Measurements from ENCODE around the gene ABLIM1.
"Not testable (repeated sequence)": the region's sequence is repeated elsewhere in the genome, so short reads cannot be mapped to it uniquely, and the experiment has no call there.

Gene ABLIM1
- total RNA-seq, result 251 to 492 reads per million in 2 donors

DNA sequence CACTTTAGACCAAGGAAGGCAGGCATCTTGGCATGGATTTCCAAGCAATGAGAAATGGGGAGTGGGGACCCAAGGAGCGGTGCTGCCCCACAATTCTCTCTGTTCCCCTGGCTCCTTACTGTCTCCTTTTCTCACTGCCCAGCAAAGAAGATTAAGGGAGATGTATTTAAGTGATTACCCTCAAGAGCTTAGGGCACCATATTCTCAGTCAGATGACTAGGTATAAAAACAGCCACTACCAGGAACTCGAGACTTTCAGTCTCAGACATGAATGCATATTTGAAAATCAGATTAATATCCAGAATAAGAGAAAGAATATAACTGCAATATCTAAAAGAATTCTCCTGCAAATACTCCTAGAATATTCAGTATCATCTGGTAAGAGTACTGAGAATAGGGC lies at the start of gene ABLIM1:
Gene ABLIM1 (minus strand): TSS at position 101 of the 400 bp plus-strand sequence. CDS start 75 bp downstream, at position 26.
- no peak for DNase-seq

DNA sequence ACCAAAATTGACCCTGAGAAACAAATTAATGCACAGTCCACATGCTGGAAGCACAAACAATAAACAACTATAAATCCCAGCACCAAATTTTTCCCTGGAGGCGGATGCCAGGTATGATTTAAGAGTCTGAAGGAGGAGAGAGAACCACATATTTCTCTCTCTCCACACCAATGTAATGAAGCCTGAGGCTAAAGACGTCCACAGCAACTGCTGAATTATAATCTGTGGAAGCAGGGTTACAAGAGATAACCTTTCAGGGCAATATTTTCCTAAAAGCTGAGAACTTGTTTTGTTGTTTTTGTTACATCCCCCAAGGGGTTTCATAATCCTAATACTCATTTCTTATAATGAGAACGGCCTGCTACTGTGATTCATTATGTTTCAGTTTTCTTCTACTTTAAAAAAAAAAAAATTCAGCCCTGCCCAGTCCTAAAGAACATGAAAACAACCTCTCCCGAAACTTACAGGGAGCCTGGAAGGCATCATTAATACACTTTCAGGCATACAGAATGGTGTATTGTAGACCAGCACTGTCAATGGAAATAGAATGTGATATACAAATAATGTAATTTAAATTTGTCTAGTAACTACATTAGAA lies 48.5 kb upstream of the ABLIM1 start:
- DNase-seq, result no peak

DNA sequence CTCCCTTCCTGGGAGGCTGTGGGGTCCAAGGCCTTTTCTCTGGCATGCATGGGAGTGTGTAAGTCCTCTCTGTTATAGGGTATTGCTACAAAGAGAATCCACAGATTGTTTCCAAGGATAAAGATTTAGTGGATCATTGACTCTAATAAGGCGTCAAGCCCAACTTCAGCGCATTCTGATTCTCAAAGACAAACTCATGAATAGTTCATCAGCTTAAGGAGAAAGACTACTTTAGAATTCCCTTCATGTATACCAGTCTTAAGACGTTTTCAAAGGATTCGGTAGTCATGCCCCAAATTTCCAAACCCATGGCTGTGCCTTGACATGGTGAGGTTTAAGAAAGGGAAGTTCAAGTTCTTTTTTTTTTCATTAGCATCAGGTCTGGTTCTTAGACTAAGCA lies 46.6 kb upstream of the ABLIM1 start:
- DNase-seq, result no peak

DNA sequence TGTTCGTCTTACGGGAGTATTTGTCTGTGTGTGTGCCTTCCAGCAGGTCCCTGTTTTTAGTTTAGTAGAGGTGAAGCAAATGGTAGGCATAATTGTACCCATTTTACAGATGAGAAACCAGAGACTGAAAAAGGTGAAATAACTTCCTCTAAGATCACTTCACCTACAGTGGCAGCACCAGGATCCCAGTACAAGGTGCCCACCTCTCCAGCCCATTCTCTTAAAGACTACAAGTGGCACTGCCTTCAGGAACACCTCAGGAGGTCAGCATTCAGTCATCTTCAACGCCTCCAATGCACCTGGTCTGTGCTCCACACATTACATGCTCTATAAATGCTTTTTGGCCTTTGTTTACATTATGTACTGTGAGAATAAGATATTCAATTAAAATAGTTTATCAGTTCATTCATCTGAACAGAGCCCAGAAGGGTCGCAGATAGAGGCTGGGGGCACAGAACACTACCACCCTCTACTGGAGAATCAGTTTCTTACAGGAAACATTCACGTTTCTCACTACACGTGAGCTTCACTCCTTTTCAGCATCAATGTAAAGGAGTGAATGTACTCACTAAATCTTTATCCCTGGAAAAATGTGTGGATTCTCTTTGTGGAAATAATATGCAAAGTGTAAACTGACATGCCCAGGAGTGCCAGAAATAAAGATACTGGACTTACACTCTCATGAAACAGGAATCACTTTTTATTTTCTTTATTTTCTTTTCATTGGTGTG lies 45.5 kb upstream of the ABLIM1 start:
- no peak for DNase-seq

DNA sequence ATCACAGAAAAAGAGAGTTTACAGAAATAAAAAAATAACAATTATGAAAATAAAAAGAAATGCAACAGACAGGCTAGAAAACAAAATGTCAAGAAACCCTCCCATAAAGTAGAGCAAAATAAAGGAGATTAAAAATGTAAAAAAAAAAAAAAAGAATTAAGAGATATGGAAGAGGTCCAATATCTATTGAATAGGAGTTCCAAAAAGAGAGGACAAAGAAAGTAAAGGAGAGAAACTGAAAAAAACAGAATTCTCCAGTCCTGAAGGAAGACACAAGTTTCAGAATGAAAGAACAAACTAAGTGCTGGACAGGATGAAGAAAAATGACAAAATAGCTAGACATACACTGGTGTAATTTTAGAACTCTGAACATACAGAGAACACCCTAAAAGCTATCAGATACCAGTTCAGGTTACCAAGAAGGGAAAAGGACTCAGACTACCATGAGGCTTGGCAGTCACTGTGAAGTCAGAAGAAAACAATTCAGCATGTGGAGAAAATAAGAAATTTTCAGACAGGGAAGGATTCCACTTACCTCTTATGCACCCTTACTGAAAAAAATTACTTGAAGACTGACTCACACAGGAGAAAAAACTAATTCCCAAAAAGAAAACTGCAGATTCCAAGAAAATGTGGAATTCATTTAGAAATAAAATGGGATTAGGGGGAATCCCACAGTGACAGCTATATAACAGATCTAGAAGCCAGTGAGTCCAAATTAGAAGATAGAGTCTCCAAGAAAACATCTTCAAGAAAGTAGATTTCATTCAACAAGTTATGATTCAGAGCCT lies 40.4 kb upstream of the ABLIM1 start:
- no peak for DNase-seq

DNA sequence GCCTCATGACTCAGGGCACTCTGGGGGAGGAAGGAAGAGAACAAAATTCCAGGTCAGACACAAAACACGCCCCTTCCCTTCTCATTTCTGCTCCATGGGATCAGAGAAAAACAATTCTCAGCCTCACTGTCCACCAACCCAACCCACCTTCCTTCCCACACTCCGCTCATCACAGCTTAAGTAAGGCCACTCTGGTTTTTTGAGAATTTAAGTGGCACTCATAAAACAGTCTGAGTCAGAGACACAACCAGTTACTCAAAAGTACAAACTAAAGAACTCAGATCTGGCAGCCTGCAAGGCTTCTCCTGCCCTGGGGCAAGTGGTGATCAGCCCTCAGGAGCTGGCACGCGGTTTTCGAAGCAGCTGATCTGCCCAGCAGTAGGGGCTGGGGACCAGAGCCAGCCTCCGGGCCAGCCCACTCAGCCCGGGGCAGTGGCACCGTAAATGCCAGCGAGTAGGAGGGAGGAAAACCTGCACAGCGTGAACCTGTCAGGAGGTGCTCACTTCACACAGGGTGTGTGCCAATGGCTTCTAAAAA lies 39.1 kb upstream of the ABLIM1 start:
- DNase-seq, result no peak

DNA sequence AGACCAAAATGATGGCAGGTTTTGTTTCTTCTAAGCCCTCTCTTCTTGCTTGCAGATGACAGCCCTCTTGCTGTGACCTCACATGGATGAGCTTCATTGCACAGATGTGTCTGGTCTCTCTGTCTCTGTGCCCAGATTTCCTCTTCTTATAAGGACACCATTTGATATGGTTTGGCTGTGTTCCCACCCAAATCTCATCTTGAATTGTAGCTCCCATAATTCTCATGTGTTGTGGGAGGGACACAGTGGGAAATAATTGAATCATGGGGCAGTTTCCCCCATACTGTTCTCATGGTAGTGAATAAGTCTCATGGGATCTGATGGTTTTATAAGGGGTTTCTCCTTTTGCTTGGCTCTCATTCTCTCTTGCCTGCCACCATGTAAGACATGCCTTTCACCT lies 38.2 kb upstream of the ABLIM1 start:
- not testable (repeated sequence) for DNase-seq

DNA sequence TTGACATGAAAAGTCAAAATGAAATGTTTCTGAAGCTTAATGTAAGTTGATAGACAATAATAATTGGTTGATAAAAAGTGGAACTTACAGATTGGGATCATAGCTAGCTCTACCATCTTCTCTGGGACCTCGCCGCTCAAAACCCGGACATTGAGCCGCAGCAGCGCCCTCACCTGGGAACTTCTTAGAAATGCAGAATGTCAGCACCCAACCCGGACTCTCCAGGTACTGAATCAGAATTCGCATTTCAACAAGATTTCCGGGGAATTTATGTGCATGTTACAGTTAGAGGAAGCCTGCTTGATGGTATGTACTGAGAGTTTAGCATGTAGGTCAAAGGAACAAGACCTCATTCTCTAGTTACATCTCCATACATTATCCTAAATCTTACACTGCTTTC lies 36.7 kb upstream of the ABLIM1 start:
- peak; percentile 9 for DNase-seq

DNA sequence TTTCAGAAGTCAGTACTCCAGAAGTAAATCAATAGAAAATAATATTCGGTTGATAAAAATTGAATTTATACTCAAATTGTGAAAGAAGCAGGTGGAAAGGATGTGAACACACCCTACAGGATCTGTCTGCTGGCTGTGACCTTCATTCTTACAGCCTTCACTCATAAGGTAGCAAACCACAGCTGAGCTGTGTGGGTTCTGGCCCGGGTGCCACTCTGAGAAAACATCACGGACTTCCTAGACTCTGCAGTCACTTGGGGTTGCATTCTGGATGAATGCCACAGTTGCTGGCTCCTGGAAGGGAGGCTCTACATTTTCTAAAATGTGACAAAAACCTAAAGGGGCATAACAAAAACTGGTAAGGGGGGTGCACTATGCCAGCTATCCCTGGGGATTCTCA lies 36.0 kb upstream of the ABLIM1 start:
- no peak for DNase-seq

DNA sequence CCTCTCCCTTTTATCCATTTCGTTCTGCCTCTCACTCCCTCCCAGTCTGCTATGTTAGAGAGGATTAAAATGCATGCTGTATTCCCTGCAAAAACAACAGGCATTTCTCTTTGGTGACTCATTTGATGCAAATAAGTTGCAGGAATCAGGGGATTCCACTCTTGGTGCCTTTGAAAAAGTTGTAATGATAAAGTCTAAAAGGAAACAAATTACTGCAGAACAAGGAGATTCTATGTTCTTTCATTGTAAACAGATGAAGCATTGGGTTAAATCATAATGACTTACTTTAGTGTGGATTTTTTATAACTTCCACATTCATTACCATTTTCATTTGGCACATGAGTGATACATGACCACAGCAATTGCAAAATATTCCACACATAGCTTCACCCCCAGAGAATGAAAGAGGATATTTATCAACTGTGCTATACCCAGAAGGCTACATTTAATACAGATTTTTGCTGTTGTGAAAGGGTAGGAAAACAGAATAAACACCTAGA lies 33.4 kb upstream of the ABLIM1 start:
- DNase-seq, result no peak

DNA sequence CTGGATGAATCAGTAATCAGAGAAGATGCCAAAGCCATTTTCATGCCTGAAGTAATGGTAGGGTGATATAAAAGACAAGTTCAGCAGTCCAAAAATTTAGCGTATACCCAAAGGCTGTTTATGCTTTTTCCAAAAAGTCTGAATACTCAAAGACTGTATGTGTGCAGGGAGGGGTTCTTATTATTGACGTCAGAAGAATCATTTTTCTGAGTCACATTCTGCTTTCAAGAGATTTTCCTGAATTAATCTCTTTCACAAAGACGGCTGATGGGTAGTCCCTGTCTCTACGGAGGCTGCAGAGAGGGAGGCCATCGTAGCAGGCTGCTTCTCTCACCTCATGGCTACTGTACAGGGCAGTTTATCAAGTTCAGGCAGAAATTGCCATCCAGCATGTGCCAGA lies 30.7 kb upstream of the ABLIM1 start:
- no peak for DNase-seq

DNA sequence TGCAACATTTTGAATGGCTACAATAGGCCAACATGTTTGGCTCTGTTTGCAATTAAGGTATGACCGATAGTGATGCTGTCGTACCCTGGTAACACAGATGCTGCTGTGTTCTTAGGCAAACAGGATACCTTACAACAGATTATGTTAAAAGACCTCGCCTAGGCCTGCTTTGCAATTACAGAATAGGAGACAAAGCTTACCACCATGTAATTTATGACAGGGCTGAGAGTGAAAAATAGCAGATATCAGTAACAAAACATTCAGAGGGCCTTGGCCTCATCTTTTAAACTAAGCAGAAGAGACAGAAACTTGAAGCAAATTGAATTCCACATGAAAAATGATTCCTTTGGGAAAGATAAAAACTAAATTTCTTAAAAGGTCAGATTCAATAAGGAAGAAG lies 29.4 kb upstream of the ABLIM1 start:
- no peak for DNase-seq

DNA sequence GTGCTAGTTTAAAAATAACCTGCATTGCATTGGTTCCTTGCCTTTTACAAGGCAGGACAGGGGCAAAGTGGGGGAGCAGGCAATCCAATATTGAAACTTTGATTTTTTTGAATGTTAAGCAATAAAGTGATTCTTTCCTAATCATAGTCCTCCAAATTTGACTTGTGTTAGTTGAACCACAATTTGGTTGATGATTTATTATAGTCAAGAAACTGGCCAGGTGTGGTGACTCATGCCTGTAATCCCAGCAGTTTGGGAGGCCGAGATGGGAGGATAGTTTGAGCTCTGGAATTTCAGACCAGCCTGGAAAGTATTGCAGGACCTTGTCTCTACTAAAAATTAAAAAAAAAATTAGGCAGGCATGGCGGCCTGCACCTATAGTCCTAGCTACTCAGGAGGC lies 27.9 kb upstream of the ABLIM1 start:
- DNase-seq, result no peak

DNA sequence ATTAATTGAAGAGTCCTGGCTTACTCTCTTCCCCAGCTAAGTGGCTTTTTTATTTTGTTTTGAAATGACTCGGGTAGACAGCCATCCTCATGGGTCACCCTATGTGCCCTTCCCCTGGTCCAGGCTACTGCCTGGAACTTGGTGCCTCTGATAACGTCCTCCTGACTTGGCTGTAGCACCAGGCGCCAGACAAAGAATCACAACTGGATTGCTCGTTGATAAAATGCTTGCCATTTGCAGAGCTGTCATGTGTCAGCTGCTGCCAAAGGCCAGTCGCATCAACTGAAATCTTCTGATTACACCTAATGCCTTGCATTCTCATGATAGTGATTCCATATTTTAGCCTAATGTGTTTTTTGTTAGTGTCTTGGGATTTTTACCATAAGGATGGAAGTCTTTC lies 27.4 kb upstream of the ABLIM1 start:
- no peak for DNase-seq

DNA sequence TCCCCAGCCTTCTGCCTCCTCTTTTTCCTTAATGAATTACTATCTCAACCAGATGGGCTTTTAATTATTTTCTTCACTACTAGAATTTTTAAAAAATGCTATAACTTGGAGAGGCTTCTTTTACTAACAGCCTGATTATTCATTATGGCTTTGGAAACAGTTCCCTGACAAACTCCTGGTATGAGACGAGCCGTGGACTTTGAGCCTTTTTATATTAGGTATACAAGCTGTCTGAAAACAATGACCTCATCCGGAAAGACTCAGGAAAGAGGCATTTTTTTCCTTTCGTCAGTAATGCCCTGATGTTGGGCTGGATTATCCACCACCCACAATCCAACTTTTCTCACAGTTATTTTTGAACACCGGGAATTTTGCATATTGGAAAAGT lies 26.7 kb upstream of the ABLIM1 start:
- DNase-seq, result no peak

DNA sequence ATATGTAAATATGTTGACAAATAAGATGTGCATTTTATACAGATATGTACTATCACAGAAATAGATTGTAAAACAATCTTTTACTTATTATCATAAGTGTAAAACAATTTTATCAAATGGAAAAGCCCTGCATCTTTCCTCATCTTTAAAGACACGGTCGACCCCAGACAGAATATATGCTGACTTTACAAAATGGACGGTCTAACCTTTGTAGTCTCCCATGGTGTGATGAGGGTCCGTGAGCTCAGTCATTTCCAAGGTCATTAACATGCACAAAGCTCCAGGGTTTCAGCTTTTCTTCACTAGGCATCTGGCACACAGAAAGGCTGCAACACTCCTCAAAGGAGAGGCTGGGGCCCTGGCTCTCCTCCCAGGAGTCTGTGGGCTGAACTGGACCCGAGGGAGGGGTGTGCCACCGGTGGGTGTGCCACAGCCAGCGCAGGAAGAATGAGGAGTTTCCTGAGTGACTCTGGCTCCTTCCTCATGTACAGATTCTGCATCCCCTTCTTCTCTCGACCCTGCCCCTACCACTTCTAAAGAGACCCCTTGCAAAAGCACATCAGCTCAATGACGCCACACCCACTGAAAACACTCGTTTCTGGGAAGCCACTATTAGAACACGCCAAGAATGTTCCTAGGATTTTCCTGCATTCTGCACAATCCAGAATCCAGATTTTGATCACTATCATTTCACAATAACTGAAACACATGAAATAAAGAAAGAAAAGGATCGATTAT lies 26.2 kb upstream of the ABLIM1 start:
- no peak for DNase-seq

DNA sequence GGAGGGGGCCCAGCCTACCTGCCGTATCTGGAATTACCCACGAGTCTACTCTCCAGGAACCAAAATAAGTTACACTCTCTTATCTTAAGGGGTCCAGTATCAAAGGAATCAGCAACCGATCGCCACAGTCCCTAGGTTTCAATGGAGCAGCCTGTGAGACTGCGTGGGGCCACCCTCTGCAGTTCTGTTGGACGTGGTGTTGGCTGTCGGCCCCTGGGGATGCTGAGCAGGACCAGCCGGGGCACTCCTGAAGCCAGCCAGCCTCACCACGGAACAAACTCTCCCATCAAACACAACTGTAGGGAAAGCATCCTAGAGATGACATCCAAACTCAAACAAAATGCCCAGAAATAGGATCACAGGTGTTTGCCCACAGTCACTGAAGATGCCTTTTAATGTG lies 25.5 kb upstream of the ABLIM1 start:
- DNase-seq, result no peak

DNA sequence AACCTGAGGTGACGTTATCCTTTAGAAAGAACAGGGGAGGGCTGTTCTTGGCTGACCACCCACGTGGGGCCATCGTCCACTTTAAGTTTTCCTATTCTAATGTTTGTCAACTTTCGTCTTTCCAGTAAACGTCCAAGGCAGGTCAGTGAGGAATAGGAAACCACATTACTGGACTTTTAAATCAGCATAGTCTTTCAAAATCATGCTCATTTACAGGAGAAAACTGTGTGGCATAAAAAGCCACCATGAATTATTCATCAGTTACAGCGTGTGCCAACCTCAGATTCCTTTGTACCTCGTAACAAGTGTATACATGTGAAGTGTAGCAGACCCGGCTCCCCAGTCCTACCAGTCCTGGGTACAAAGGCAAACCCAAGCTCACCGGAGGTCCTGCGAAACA lies 25.1 kb upstream of the ABLIM1 start:
- no peak for DNase-seq

DNA sequence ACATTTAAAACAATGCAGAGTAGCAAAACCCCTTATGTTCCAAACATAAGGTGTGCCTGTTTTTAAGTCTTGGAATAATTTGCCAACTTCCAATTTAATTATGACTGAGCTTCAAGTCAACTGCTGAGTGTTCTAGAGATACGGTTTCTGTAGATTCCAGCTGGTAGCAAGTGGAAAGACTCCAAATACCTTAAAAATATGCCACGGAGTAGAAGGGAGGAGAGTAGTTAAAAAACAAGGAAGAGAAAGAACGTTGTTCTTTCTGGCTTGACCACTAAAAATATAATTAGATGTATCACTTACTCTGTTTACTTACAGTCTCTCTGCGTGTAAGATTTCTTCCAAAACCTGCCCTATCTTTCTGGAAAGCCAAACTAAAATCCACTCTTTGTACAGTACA lies 24.5 kb upstream of the ABLIM1 start:
- DNase-seq, result no peak

DNA sequence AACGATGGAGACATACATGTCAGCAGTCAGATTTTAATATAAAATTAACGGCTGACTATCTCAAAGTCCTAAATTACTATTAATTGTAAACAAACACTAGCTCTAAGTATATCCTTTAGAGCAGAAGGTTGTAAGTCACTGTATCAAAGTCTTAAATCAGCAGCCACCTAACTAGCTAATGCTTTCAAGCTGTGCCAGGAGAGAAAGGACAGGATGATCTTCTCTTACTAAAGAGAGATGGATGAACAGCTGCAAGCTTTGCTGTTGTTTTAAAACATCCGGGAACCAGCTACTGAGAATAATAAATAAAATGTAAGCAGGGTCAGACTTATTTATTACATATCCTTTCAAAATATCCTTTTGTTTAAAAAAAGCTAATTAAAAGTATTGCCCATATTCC lies 24.0 kb upstream of the ABLIM1 start:
- DNase-seq, result no peak

DNA sequence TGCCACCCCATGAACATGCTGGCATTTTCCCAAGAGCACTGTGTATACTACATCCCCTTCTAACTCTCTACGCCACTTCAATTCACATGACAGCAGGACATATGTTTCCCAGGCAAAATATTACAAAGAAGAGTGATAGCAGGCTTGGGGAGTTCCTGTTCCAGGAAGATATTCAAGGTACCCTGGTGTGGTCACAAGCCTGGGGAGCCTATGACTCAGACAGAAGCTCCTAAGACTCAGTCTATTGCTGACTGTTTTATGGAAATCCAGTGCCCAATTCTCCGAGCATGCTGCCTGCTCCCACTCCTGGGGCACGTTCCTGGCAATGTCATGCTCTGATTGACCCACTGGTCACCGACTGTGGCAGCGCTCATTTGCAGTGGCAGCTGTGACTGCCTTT lies 23.5 kb upstream of the ABLIM1 start:
- DNase-seq, result no peak

DNA sequence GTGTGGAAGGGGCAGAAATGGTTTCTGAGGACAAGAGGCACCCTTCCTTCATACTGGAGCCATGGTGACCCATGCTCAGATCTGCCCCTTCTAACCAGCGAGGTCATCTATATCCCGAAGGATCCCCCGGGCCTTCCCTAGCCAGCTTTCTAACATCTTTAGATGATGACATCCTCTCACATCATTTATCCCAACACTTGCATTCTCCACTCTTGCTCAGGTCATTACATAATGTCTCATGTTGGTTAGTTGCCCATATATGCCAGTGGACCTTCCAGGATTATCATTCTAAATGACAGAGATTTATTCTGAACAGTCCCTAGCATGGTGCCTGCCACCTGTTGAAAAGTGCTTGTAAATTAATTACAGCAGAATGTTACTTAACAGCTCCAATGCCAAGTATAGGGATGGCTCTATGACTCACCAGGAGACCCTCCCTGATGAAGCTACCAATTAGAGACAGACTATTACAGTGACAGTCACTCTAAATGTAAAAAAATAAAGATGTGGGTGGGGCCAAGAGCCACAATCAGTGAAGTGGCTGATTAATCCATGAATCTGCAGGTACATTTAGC lies 22.6 kb upstream of the ABLIM1 start:
- DNase-seq, result no peak

DNA sequence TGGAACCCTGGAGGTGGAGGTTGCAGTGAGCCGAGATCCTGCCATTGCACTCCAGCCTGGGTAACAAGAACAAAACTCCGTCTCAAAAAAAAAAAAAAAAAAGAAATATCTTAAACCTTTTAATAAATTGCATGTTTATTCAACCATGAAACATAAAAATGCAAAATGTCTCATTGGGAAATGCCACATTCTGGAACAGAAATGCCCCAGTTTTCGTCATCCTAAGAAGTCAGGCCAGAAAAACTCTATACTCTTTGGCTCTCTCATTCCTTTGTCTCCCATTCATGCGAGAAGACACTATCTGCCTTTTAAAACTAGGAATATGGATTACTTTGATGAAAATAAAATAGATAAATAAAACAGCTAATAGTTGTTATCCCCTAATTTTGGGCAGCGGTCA lies 21.5 kb upstream of the ABLIM1 start:
- no peak for DNase-seq

All from T-helper 9 cell (primary cell).